B cell (primary cell): ENCODE data around the gene NECTIN1. TPM values are rescaled to one million over a fixed set of nuclear protein-coding genes. Genes with fewer than 3 reads are reported as not detected.

Experiments
- ATAC-seq: fragments of 200-7000 bp; cut with Tn5 transposase; one replicate; pipeline ENCODE4 v1.10.0; 2021; ENCODE audit warnings: low read depth, mild to moderate bottlenecking, moderate number of reproducible peaks, moderate library complexity
- CTCF ChIA-PET: fragments of 350-600 bp; sonication (Branson Sonifier 250); formaldehyde crosslinking; loops from one replicate; lab custom pipeline; 2021; ENCODE audit warnings: antibody characterized with exemption, inconsistent platforms; lab: Charles Lee
- POLR2A ChIA-PET: fragments of 350-600 bp; sonication (Branson Sonifier 250); formaldehyde crosslinking; loops from one replicate; lab custom pipeline; 2021; ENCODE audit warnings: antibody characterized with exemption; lab: Charles Lee
- DNase-seq: peaks from one replicate; pipeline ENCODE4 v3.0.0; 2013
- H2AFZ ChIP-seq: 2 replicates; pipeline ENCODE4 v1.6.1; 2012; ENCODE audit warnings: mild to moderate bottlenecking, low read depth, low read length; ENCODE audit not compliant: insufficient read depth, poor library complexity, severe bottlenecking
- H3K27ac ChIP-seq, 2 donors: 1 replicate in 1 of 2; 2 replicates in 1 of 2; pipeline ENCODE4 v1.5.1; 2012 to 2013; ENCODE audit warnings: low read length in 2 of 2, mild to moderate bottlenecking in 2 of 2, moderate library complexity in 1 of 2
- H3K27me3 ChIP-seq, 4 experiments: fragments of 200-600 bp in 1 of 4; sonication (generic) in 1 of 4; replicated peaks in 1 of 4; 1 replicate in 2 of 4; 2 replicates in 2 of 4; pipeline versions ENCODE4 v1.6.1 to v1.7.0; 2013 to 2016; ENCODE audit warnings: low read length in 3 of 4, mild to moderate bottlenecking in 2 of 4, mixed read lengths in 1 of 4, moderate library complexity in 1 of 4; ENCODE audit not compliant: insufficient read depth in 4 of 4, control insufficient read depth in 3 of 4; ENCODE audit errors: control extremely low read depth in 1 of 4
- H3K36me3 ChIP-seq, 2 experiments: replicated peaks in 1 of 2; 1 replicate in 1 of 2; 2 replicates in 1 of 2; pipeline versions ENCODE4 v1.6.1 to v1.7.1; 2013; ENCODE audit warnings: low read length in 1 of 2; ENCODE audit not compliant: insufficient read depth in 2 of 2, control insufficient read depth in 1 of 2; ENCODE audit errors: control extremely low read depth in 1 of 2, extremely low read depth in 1 of 2
- H3K4me1 ChIP-seq, 2 donors: fragments of 200-600 bp in 1 of 2; sonication (generic) in 1 of 2; 1 replicate in 1 of 2; 2 replicates in 1 of 2; pipeline versions ENCODE4 v1.5.1 to v1.6.1; 2013 to 2017; ENCODE audit warnings: low read length in 2 of 2; ENCODE audit not compliant: control insufficient read depth in 2 of 2, insufficient read depth in 2 of 2
- H3K4me2 ChIP-seq: replicated peaks from 2 replicates; pipeline ENCODE3; 2012; ENCODE audit warnings: mild to moderate bottlenecking, low read depth, low read length; ENCODE audit not compliant: poor library complexity, severe bottlenecking
- H3K4me3 ChIP-seq, 5 experiments: fragments of 200-600 bp in 1 of 5; sonication (generic) in 1 of 5; 1 replicate in 3 of 5; 2 replicates in 2 of 5; pipeline versions ENCODE4 v1.5.1 to v1.7.0; 2011 to 2016; ENCODE audit warnings: low read length in 4 of 5, mild to moderate bottlenecking in 4 of 5, low read depth in 2 of 5, control low read depth in 1 of 5, moderate library complexity in 1 of 5; ENCODE audit not compliant: insufficient read depth in 1 of 5; ENCODE audit errors: control extremely low read depth in 1 of 5, extremely low read depth in 1 of 5
- H3K79me2 ChIP-seq: fragments of 200-600 bp; sonication (generic); one replicate; pipeline ENCODE4 v1.6.0; 2016; ENCODE audit warnings: low read length; ENCODE audit not compliant: control insufficient read depth, insufficient read depth
- H3K9ac ChIP-seq: fragments of 200-600 bp; sonication (generic); 2 replicates; pipeline ENCODE4 v1.6.1; 2017; ENCODE audit warnings: mild to moderate bottlenecking, low read length, moderate library complexity
- H3K9me3 ChIP-seq, 3 donors: one replicate each; pipeline versions ENCODE4 v1.6.1 to v1.7.1; 2013; ENCODE audit warnings: low read length in 2 of 3; ENCODE audit not compliant: control insufficient read depth in 2 of 3, insufficient read depth in 1 of 3; ENCODE audit errors: control extremely low read depth in 1 of 3
- H4K20me1 ChIP-seq: 2 replicates; pipeline ENCODE4 v1.6.0; 2012; ENCODE audit warnings: mild to moderate bottlenecking, low read length; ENCODE audit not compliant: insufficient read depth, control insufficient read depth, poor library complexity, severe bottlenecking
- H3K27ac Mint-ChIP-seq: one replicate; pipeline ENCODE4 v1.8.0; 2021; ENCODE audit warnings: mixed read lengths
- H3K27me3 Mint-ChIP-seq: one replicate; pipeline ENCODE4 v1.8.0; 2021; ENCODE audit warnings: mixed read lengths
- H3K4me1 Mint-ChIP-seq: one replicate; pipeline ENCODE4 v1.8.0; 2021; ENCODE audit warnings: mixed read lengths
- H3K4me3 Mint-ChIP-seq: one replicate; pipeline ENCODE4 v1.8.0; 2021; ENCODE audit warnings: mixed read lengths
- H3K9me3 Mint-ChIP-seq: one replicate; pipeline ENCODE4 v1.8.0; 2022; ENCODE audit warnings: mixed read lengths; ENCODE audit not compliant: insufficient read depth
- CTCF ChIP-seq: fragments of 200-600 bp; IDR thresholded peaks from one replicate; pipeline ENCODE4 v1.8.0; 2022; ENCODE audit warnings: antibody characterized with exemption, mild to moderate bottlenecking
- EZH2 ChIP-seq: IDR thresholded peaks from 2 replicates; pipeline ENCODE4 v1.6.1; 2012; ENCODE audit warnings: borderline replicate concordance, low read depth, mild to moderate bottlenecking, moderate library complexity, low read length; ENCODE audit not compliant: insufficient read depth, poor library complexity, severe bottlenecking
- WGBS: methylation state at CpG from one replicate; pipeline ENCODE4 v1.1.5; 2013; ENCODE audit warnings: missing lambda C conversion rate; ENCODE audit not compliant: insufficient coverage; 5-methylcytosine and 5-hydroxymethylcytosine counted together
- intact Hi-C: fragments of 100-400 bp; cut with micrococcal nuclease; formaldehyde crosslinking; loops from one replicate; pipeline ENCODE4 v1.10.0; 2022
- polyA plus RNA-seq: library from polyadenylated mRNA; depleted of rRNA; stranded (reverse); fragments of >200 nt; gene quantifications from 2 replicates; pipeline ENCODE4 v1.2.3, GENCODE V29; 2012
- total RNA-seq, 2 donors: library from RNA; stranded (reverse); fragments of 120-200 nt in 1 of 2; gene quantifications; 1 replicate in 1 of 2; 2 replicates in 1 of 2; pipeline versions ENCODE4 v1.2.3 to v1.2.4, GENCODE V29; 2013 to 2022

NECTIN1 gene
- total and polyA plus RNA-seq, 2 donors (not counting 1 experiment from before 2014, with no cell fraction given): 2.1 to 3.9 TPM

DNA sequence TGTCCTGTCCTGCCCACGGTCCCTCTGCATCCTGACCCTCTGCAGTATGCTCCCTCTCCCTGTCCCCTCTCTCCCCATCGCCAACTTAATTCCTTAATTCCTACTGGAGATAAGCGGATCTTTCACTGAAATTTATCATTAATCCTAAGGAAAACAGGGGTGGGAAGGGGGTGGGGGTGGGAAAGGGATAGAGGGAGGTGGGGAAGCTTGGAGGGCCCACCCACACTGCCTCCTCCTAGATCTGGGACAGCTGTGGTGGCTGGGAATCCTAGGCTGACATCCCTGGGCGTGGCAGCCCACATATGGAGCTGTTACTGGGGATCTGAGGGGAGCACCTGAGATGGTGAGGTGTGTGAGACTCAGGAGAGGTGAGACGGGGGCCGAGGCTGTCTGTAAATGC, 14.4 kb downstream of the NECTIN1 start:
- H3K27ac Mint-ChIP-seq: no peak overlapping the region
- Histone ChIP-seq H4K20me1 (no peaks in the 10 kb centered on the region), H3K36me3 (no peaks in the 10 kb centered on the region), H3K4me2 (no peak overlapping the region), H3K9ac (no peak overlapping the region), H3K9me3 (no peaks in the 10 kb centered on the region), H3K27me3 (peaks cover 0 to 4% (median under 1%) of the 10 kb centered on the region in 4 experiments), H3K4me1 (no peaks in the 10 kb centered on the region), H3K27ac (no peak overlapping the region), H3K4me3 (no peak overlapping the region), H3K79me2 (no peaks in the 10 kb centered on the region), H2AFZ (no peak overlapping the region)
- ATAC-seq: no peak
- no peak for DNase-seq
- H3K9me3 Mint-ChIP-seq: no peaks in the 10 kb centered on the region
- TF ChIP-seq EZH2 (no peak), CTCF (no peak)
- CTCF ChIA-PET: interaction anchor here (1.6 kb wide), 1 partner anchor 14 kb away, joined by 5 read pairs; the partner anchor contains the start of gene NECTIN1
- intact Hi-C loops: no loop called here
- H3K4me3 Mint-ChIP-seq: no peak overlapping the region
- 71% methylated on average over 3 of the region's 6 CpGs for WGBS
- H3K4me1 Mint-ChIP-seq: no peaks in the 10 kb centered on the region
- peaks cover 16% of the 10 kb centered on the region for H3K27me3 Mint-ChIP-seq
- POLR2A ChIA-PET: no interaction called here

- no peaks in the 10 kb centered on the region for H3K36me3 ChIP-seq
- no peak for ATAC-seq
- H2AFZ ChIP-seq: no peak overlapping the region
- DNase-seq: no peak
- H3K79me2 ChIP-seq: no peaks in the 10 kb centered on the region
- no peak for TF ChIP-seq EZH2
- TF ChIP-seq CTCF: no peak
- Mint-ChIP-seq H3K4me3 (no peak overlapping the region), H3K27me3 (peaks cover 14% of the 10 kb centered on the region), H3K4me1 (no peaks in the 10 kb centered on the region), H3K27ac (no peak overlapping the region), H3K9me3 (no peaks in the 10 kb centered on the region)
- no peak overlapping the region for H3K4me2 ChIP-seq
- 93% methylated on average over 8 of the region's 8 CpGs for WGBS
- intact Hi-C loops: no loop called here
- no peaks in the 10 kb centered on the region for H4K20me1 ChIP-seq
- H3K4me1 ChIP-seq: no peaks in the 10 kb centered on the region
- peaks cover 0 to 4% (median under 1%) of the 10 kb centered on the region in 4 experiments for H3K27me3 ChIP-seq
- CTCF ChIA-PET: no interaction called here
- H3K9me3 ChIP-seq: no peaks in the 10 kb centered on the region
- POLR2A ChIA-PET: no interaction called here
- no peak overlapping the region for H3K27ac ChIP-seq
- no peak overlapping the region for H3K4me3 ChIP-seq
- no peak overlapping the region for H3K9ac ChIP-seq
These were observed 14.8 kb downstream of the NECTIN1 start for GRCh38 chr11:119714189-119714588.
